K562 treated with DMSO at 1 percent for 12 hours (cell line): ENCODE results near the gene SNAI1. TPM values are rescaled to one million over a fixed set of nuclear protein-coding genes. Genes with fewer than 3 reads are reported as not detected.

Experiments
- total RNA-seq: library from RNA; unstranded; fragments of 300-600 nt; gene quantifications from 2 replicates; pipeline ENCODE4 v1.2.3, GENCODE V29; 2022; ENCODE audit not compliant: insufficient read depth

Gene SNAI1
- 11.3 and 14.9 TPM in 2 replicates for total RNA-seq

DNA sequence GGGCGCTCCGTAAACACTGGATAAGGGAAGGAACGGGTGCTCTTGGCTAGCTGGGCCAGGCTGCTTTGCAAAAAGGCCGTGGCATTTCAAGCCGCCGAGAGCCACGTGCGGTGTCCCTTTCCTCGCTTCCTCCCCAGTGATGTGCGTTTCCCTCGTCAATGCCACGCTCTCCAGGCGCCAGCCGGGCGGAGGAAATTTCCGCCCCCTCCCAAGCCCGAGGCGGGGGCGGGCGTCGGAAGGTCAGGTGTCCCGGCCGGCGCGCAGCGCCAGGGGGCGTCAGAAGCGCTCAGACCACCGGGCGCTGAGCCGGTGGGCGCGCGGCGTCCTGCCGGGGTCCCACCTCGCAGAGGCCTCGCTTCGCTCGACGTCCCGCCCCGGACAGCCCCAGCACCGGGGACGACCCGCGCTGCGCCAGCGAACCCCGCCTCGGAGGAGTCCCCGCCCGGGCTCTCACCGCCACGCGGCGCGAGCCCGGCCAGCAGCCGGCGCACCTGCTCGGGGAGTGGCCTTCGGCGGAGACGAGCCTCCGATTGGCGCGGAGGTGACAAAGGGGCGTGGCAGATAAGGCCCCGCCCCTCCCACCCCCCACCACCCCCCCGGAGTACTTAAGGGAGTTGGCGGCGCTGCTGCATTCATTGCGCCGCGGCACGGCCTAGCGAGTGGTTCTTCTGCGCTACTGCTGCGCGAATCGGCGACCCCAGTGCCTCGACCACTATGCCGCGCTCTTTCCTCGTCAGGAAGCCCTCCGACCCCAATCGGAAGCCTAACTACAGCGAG is at the start of gene SNAI1:
Gene SNAI1 (plus strand): TSS at position 635 of the 777 bp plus-strand sequence. CDS start 80 bp downstream, at position 715.

DNA sequence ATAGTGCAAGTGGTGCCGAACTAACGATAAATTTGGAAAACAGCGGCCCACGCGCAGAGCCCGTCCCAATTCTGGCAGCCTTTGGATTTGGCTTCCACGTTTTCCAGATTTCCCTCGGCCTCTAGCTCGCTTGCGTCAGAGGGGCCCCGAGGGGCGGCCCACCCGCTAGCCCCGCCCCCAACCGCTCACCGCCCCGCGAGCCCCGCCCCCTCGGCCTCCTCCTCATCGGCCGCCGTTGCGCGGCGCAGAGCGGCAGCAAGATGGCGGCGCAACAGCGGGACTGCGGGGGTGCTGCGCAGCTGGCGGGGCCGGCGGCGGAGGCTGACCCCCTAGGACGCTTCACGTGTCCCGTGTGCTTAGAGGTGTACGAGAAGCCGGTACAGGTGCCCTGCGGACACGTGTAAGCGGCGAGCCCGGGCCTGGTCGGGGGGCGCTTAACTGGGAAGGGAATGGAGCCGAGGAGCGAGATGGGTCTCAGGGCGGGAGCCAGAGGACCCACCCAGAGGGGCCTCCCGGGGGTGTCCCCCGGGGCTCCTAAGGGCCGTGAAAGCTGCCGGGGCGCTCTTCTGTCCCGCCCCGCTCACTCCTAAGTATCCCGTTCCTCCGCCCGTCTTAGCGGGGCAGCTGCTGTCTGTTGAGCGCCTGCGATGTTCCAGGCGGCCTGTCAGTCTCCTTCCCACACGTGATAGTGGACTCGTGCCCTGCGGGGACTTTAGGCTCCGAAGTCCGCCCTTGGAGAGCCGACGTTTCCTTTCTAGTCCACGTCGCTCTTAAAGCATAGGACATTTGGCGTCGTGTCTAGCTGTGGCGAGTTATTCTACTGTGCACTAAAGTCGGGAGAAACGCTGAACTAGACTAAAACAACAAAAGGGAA is 46.4 kb upstream of the SNAI1 start, which contains the start of gene RNF114:
Gene RNF114 (plus strand): TSS at position 245 of the 874 bp plus-strand sequence. CDS start 16 bp downstream, at position 261.

Other genes starting within 250 kb of the SNAI1 start
- 3.2 and 7.4 TPM in 2 replicates for gene SLC9A8, start 170.2 kb upstream of the SNAI1 start, total RNA-seq
- 3.3 and 8.8 TPM in 2 replicates for gene SPATA2, start 67.5 kb upstream of the SNAI1 start, total RNA-seq
- 116 and 147 TPM in 2 replicates for gene RNF114, start 46.6 kb upstream of the SNAI1 start, total RNA-seq
- gene UBE2V1, start 130.2 kb downstream of the SNAI1 start, total RNA-seq = 85.8 and 155 TPM in 2 replicates
- gene PEDS1, start 170.7 kb downstream of the SNAI1 start, total RNA-seq = 30.4 and 45.1 TPM in 2 replicates
- 215 and 234 TPM in 2 replicates for gene CEBPB, start 207.8 kb downstream of the SNAI1 start, total RNA-seq